Activated T-cell treated with anti-CD3 and anti-CD28 coated beads for 48 hours (primary cell): ENCODE data around the gene TCTA.
A peak's percentile ranks its signal among the peaks of the same experiment; 100 is the strongest.
"Not testable (repeated sequence)": the region's sequence is repeated elsewhere in the genome, so short reads cannot be mapped to it uniquely, and the experiment has no call there.

Experiments
- DNase-seq: peaks from one replicate; pipeline ENCODE4 v3.0.0-alpha.2; 2020; ENCODE audit warnings: low read depth

TCTA gene

GRCh38 chr3:49411968-49412631 is at the start of gene TCTA, which contains the start of gene RHOA:
Gene TCTA, plus strand, starts transcription at chr3:49412423. Its CDS starts 4 bp downstream, at chr3:49412427.
Gene RHOA, minus strand, starts transcription at chr3:49411976. Its CDS starts 36,387 bp downstream, at chr3:49375589.
- peak; percentile 97 for DNase-seq

- DNase-seq = no peak
Observed at GRCh38 chr3:49362561-49362960, 49.7 kb upstream of the TCTA start.

GRCh38 chr3:49370585-49371290 is 41.5 kb upstream of the TCTA start:
- no peak for DNase-seq

- DNase-seq = no peak
Observed at GRCh38 chr3:49371946-49372345, 40.3 kb upstream of the TCTA start.

GRCh38 chr3:49377483-49377882 is 34.7 kb upstream of the TCTA start:
- peak; percentile 50 for DNase-seq

- DNase-seq = no peak
Observed at GRCh38 chr3:49378249-49378895, 33.9 kb upstream of the TCTA start.

- DNase-seq = no peak
Observed at GRCh38 chr3:49383387-49383786, 28.8 kb upstream of the TCTA start.

GRCh38 chr3:49385617-49386016 is 26.6 kb upstream of the TCTA start:
- no peak for DNase-seq

- no peak for DNase-seq
Observed at GRCh38 chr3:49386056-49386756, 26.0 kb upstream of the TCTA start.

- DNase-seq = no peak
Observed at GRCh38 chr3:49387721-49388120, 24.5 kb upstream of the TCTA start.

GRCh38 chr3:49388289-49388820 is 23.9 kb upstream of the TCTA start:
- no peak for DNase-seq

- no peak for DNase-seq
Observed at GRCh38 chr3:49389297-49389696, 22.9 kb upstream of the TCTA start.

GRCh38 chr3:49391310-49391709 is 20.9 kb upstream of the TCTA start:
- DNase-seq = not testable (repeated sequence)

- no peak for DNase-seq
Observed at GRCh38 chr3:49397470-49397869, 14.8 kb upstream of the TCTA start.

- no peak for DNase-seq
Observed at GRCh38 chr3:49399461-49399860, 12.8 kb upstream of the TCTA start.

- DNase-seq = no peak
Observed at GRCh38 chr3:49401766-49402165, 10.5 kb upstream of the TCTA start.

- DNase-seq = no peak
Observed at GRCh38 chr3:49403891-49404290, 8.3 kb upstream of the TCTA start.

- not testable (repeated sequence) for DNase-seq
Observed at GRCh38 chr3:49405570-49405969, 6.7 kb upstream of the TCTA start.

GRCh38 chr3:49406571-49407565 is 5.4 kb upstream of the TCTA start:
- DNase-seq = no peak

GRCh38 chr3:49410066-49410845 is 2.0 kb upstream of the TCTA start:
- no peak for DNase-seq
